Measurements from ENCODE around the gene RSPO3. TPM values are rescaled to one million over a fixed set of nuclear protein-coding genes. Genes with fewer than 3 reads are reported as not detected.

RSPO3 gene
- total and polyA plus RNA-seq, 2 of the 13 experiments (the other 11 are each of a cell fraction or from before 2014, with no cell fraction given): not detected

- Histone ChIP-seq H3K9ac (ENCODE audit: insufficient read depth, low read depth, low read length) (no peak overlapping the region), H3K4me2 (ENCODE audit: low read depth, low read length) (no peak overlapping the region), H3K79me2 (ENCODE audit: insufficient read depth, low read length) (no peaks in the 10 kb centered on the region), H3K27ac (ENCODE audit: extremely low read length, insufficient read depth, low read length) (no peak overlapping the region), H2AFZ (ENCODE audit: low read length) (no peak overlapping the region), H4K20me1 (ENCODE audit: insufficient read depth, low read length) (no peaks in the 10 kb centered on the region), H3K27me3 (ENCODE audit: control insufficient read depth in 1 of 2, insufficient read depth in 2 of 2, low read length in 2 of 2) (peaks cover 0 to 3% of the 10 kb centered on the region in 2 experiments; a peak in 1 of 5 replicates), H3K4me1 (ENCODE audit: insufficient read depth, low read length) (no peaks in the 10 kb centered on the region), H3K4me3 (replicated peaks in 1 of 3; ENCODE audit: insufficient read depth in 1 of 3, low read depth in 2 of 3, low read length in 3 of 3) (no peak overlapping the region), H3K9me3 (ENCODE audit: low read length) (no peaks in the 10 kb centered on the region), H3K36me3 (replicated peaks in 1 of 2; ENCODE audit: control insufficient read depth in 1 of 2, insufficient read depth in 2 of 2, low read length in 2 of 2) (no peaks in the 10 kb centered on the region)
- no TSS peak for BruUV-seq (replicated peaks)
- POLR2A ChIA-PET: no interaction called here
- FAIRE-seq (no peak), DNase-seq (ENCODE audit: low spot score) (no peak), ATAC-seq (no peak)
- intact Hi-C loops (cut with micrococcal nuclease; ENCODE audit: unreplicated experiment) (no loop called here), in situ Hi-C loops (cut with HindIII; ENCODE audit: extremely low pct_ligation_motif_present, low pct_unique_long_range_greater_than_20kb) (no loop called here)
- CTCF ChIA-PET (ENCODE audit: low intra/inter-chr PET ratio, low total read pairs): no interaction called here
- 2% methylated on average over 1 of the region's 1 CpG for WGBS (ENCODE audit: low lambda C conversion rate)
- TF ChIP-seq TP53 (CRISPR knock-in tag; conservative IDR thresholded peaks at IDR 0.05) (no peak), AHDC1 (CRISPR knock-in tag; IDR thresholded peaks at IDR 0.05; ENCODE audit: borderline replicate concordance) (no peak), DPF2 (CRISPR knock-in tag; IDR thresholded peaks at IDR 0.05; ENCODE audit: borderline replicate concordance, low read depth) (no peak), TCF7 (IDR thresholded peaks at IDR 0.05; ENCODE audit: low read depth) (no peak), ZNF780A (CRISPR knock-in tag; IDR thresholded peaks at IDR 0.05) (no peak), REPIN1 (CRISPR knock-in tag; IDR thresholded peaks at IDR 0.05; ENCODE audit: borderline replicate concordance, low read depth) (no peak), ATF1 (CRISPR knock-in tag; IDR thresholded peaks at IDR 0.05) (no peak), TFDP1 (CRISPR knock-in tag; IDR thresholded peaks at IDR 0.05; ENCODE audit: borderline replicate concordance) (no peak)
- TF ChIP-seq, protein P1, sequence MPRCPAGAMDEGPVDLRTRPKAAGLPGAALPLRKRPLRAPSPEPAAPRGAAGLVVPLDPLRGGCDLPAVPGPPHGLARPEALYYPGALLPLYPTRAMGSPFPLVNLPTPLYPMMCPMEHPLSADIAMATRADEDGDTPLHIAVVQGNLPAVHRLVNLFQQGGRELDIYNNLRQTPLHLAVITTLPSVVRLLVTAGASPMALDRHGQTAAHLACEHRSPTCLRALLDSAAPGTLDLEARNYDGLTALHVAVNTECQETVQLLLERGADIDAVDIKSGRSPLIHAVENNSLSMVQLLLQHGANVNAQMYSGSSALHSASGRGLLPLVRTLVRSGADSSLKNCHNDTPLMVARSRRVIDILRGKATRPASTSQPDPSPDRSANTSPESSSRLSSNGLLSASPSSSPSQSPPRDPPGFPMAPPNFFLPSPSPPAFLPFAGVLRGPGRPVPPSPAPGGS (CRISPR knock-in tag; IDR thresholded peaks at IDR 0.05): no peak
Measured at GRCh38 chr6:127094791-127095190, 23.7 kb upstream of the RSPO3 start.

Measured in HepG2 (cell line).